Small intestine (tissue), 7 donors: ENCODE results near the gene C1orf52. TPM values are rescaled to one million over a fixed set of nuclear protein-coding genes. Genes with fewer than 3 reads are reported as not detected.

ENCODE experiments used
- DNase-seq, 2 donors: peaks; one replicate each; pipeline versions ENCODE4 v3.0.0 to v3.0.0-alpha.2; 2013
- FAIRE-seq: peaks from 2 replicates; lab custom pipeline; 2012; peaks lifted over from hg19 to GRCh38; lab: Jason Lieb, UNC
- H3K27ac ChIP-seq, 3 donors: one replicate each; pipeline ENCODE4 v1.5.1; 2013; ENCODE audit warnings: low read length in 2 of 3, mild to moderate bottlenecking in 2 of 3, control low read depth in 1 of 3, inconsistent platforms in 1 of 3, low read depth in 1 of 3, moderate library complexity in 1 of 3
- H3K27me3 ChIP-seq, 3 donors: one replicate each; pipeline ENCODE4 v1.6.1; 2013; ENCODE audit warnings: low read length in 3 of 3, inconsistent platforms in 1 of 3; ENCODE audit not compliant: control insufficient read depth in 3 of 3, insufficient read depth in 3 of 3
- H3K36me3 ChIP-seq, 3 donors: one replicate each; pipeline ENCODE4 v1.6.1; 2013; ENCODE audit warnings: low read length in 3 of 3, inconsistent platforms in 1 of 3, low read depth in 1 of 3, mild to moderate bottlenecking in 1 of 3, moderate library complexity in 1 of 3; ENCODE audit not compliant: control insufficient read depth in 3 of 3, insufficient read depth in 2 of 3
- H3K4me1 ChIP-seq, 3 donors: one replicate each; pipeline ENCODE4 v1.6.1; 2013; ENCODE audit warnings: low read length in 2 of 3, inconsistent platforms in 1 of 3, low read depth in 1 of 3, mild to moderate bottlenecking in 1 of 3, moderate library complexity in 1 of 3; ENCODE audit not compliant: control insufficient read depth in 3 of 3, insufficient read depth in 2 of 3
- H3K4me3 ChIP-seq, 3 donors: one replicate each; pipeline ENCODE4 v1.5.1; 2013; ENCODE audit warnings: low read length in 3 of 3, control low read depth in 1 of 3, inconsistent platforms in 1 of 3, low read depth in 1 of 3, mild to moderate bottlenecking in 1 of 3, moderate library complexity in 1 of 3
- H3K9me3 ChIP-seq, 2 donors: one replicate each; pipeline ENCODE4 v1.6.1; 2013; ENCODE audit warnings: low read depth in 1 of 2, low read length in 1 of 2; ENCODE audit not compliant: control insufficient read depth in 2 of 2, insufficient read depth in 1 of 2
- WGBS, 3 donors: extraction: QIAGEN DNeasy Blood & Tissue Kit; methylation state at CpG; one replicate each; pipeline ENCODE4 v1.1.7; 2013; 5-methylcytosine and 5-hydroxymethylcytosine counted together
- polyA plus RNA-seq, 4 donors: library from polyadenylated mRNA; stranded (reverse) in 3 of 4; unstranded in 1 of 4; fragments of 200-250 nt in 3 of 4; fragments of 120-200 nt in 1 of 4; gene quantifications; one replicate each; pipeline versions ENCODE4 v1.2.1 to v1.2.3, GENCODE V29; 2013
- donor health status: healthy with polysubstance abuse.
- donor health status: control.
- donor health status: control.
- donor health status: Bipolar disorder and iron deficiency.
- donor health status: healthy.

Gene C1orf52
- polyA plus RNA-seq, 4 donors: 15.9 to 35.6 (median 18.5) TPM

GRCh38 chr1:85240174-85240601, 19.3 kb downstream of the C1orf52 start:
- 44 to 53% (median 52%) methylated on average over 1 of the region's 1 CpG for WGBS, 3 donors
- H3K9me3 ChIP-seq: no peaks in the 10 kb centered on the region
- no peaks in the 10 kb centered on the region for H3K27me3 ChIP-seq
- no peaks in the 10 kb centered on the region for H3K36me3 ChIP-seq
- H3K27ac ChIP-seq: no peak overlapping the region
- no peak overlapping the region for H3K4me3 ChIP-seq
- H3K4me1 ChIP-seq: no peaks in the 10 kb centered on the region
- FAIRE-seq: no peak
- no peak for DNase-seq

- Histone ChIP-seq H3K27ac (no peak overlapping the region), H3K9me3 (no peaks in the 10 kb centered on the region), H3K4me1 (no peaks in the 10 kb centered on the region), H3K4me3 (no peak overlapping the region), H3K36me3 (no peaks in the 10 kb centered on the region), H3K27me3 (no peaks in the 10 kb centered on the region)
- WGBS, 3 donors: 88 to 90% (median 88%) methylated on average over 1 of the region's 1 CpG
- FAIRE-seq: no peak
- DNase-seq: no peak
Measured at GRCh38 chr1:85237613-85238012, 21.8 kb downstream of the C1orf52 start.

DNA sequence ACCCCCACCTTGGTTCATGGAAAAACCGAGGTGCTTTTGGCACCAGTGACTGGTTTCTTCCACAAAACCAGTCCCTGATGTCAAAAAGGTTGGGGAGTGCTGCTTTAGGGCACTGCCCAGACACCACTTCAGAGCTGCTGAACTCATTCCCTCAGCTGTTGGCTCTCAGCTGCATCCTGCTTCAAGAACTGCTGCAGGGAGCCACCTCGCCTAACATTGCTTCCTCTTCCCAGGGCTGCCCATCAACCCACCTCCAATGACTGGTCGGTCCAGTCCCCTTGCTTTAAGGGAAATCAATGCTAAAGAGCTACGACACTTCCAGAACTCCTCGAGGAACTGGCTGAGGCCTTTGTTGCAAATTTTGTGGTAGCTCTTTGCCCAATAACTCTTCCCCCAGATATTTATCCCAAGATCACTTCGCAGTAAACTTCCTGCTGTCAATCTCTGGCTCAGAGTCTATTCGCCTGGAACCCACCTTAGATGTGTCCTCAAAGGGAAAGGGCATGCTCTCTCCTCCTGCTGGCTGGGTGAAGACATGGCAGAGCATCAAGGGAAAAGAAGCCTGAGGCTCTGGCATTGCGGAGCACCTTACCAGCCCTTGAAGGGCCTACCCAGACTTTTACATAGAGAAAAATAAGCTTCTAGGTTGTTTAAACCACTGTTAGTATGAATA, 29.0 kb downstream of the C1orf52 start:
- DNase-seq (no peak), FAIRE-seq (no peak)
- Histone ChIP-seq H3K36me3 (no peaks in the 10 kb centered on the region), H3K9me3 (no peaks in the 10 kb centered on the region), H3K27ac (no peak overlapping the region), H3K4me1 (peaks cover 0 to 9% (median 1%) of the 10 kb centered on the region in 3 donors), H3K27me3 (no peaks in the 10 kb centered on the region), H3K4me3 (no peak overlapping the region)
- 76 to 86% (median 84%) methylated on average over 8 of the region's 8 CpGs for WGBS, 3 donors

- peak in 1 of 2 donors; percentile 54 for DNase-seq
- peaks cover 0 to 17% (median 2%) of the 10 kb centered on the region in 3 donors for H3K4me1 ChIP-seq
- H3K27ac ChIP-seq: no peak overlapping the region
- no peak overlapping the region for H3K4me3 ChIP-seq
- WGBS, 3 donors: 35 to 58% (median 58%) methylated on average over 6 of the region's 6 CpGs
- no peak for FAIRE-seq
- H3K9me3 ChIP-seq: no peaks in the 10 kb centered on the region
- H3K36me3 ChIP-seq: no peaks in the 10 kb centered on the region
- H3K27me3 ChIP-seq: no peaks in the 10 kb centered on the region
Measured at GRCh38 chr1:85229574-85230097, 29.8 kb downstream of the C1orf52 start.

DNA sequence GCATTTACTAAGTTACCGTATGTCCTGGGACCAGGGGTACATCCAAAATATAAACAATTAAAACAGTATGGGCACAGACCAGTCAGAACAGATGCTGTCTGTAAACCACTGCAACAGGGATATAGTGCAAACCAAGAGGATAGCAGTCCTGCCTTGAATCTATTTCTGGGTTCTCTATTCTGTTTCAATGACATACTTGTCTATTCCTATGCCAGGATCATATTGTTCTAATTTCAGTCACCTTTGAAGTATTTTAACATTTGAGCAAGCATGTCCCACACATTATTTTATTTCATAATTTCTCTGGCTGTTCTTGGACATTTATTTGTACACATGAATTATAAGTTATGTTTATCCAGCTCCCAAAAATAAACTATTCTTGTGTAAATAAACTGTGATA, 30.5 kb downstream of the C1orf52 start:
- H3K27me3 ChIP-seq: no peaks in the 10 kb centered on the region
- H3K4me3 ChIP-seq: no peak overlapping the region
- H3K36me3 ChIP-seq: no peaks in the 10 kb centered on the region
- DNase-seq (no peak), FAIRE-seq (no peak)
- H3K9me3 ChIP-seq: no peaks in the 10 kb centered on the region
- WGBS, 3 donors: 11 to 90% (median 55%) methylated on average over 1 of the region's 1 CpG
- peaks cover 0 to 22% (median 2%) of the 10 kb centered on the region in 3 donors for H3K4me1 ChIP-seq
- H3K27ac ChIP-seq: no peak overlapping the region

DNA sequence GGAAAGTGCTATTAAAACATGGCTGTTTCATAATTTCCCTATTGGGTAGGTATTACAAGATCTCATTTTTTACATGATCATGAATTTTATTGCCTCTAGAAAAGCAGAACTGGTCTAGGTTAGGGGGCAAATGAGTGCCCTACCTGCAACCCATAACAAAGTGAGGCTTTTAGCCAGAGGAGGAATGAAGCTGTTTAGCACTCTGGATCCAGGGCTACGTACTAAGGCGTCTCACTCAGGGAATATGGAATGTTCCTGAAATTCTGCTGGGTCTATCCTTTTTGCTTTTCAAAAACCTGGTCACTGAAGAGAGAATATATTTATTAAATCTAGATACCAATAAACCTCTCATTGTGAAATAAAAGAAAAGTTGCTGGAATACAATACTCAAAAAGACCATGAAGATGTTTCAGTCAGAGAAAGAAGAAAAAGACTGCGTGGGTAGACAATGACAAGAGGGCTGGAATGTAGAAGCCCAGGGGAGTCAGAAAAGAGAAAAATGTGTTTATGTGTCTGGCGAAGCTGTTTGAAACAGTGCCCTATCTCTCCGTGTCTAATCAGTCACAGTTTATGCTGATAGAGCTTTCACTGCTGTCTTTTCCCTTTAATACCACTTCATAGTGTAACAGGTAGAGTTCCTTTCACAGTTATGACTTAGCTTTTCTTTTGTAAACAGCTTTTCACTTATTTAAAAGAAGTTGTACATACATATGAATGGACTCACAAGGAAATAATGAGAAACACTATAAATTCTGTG, 33.7 kb downstream of the C1orf52 start:
- H3K36me3 ChIP-seq: no peaks in the 10 kb centered on the region
- peaks cover 0 to 5% of the 10 kb centered on the region in 2 donors for H3K9me3 ChIP-seq
- WGBS, 3 donors: 23 to 54% (median 39%) methylated on average over 5 of the region's 5 CpGs
- H3K4me3 ChIP-seq: no peak overlapping the region
- H3K4me1 ChIP-seq: peaks cover 0 to 22% (median 2%) of the 10 kb centered on the region in 3 donors
- DNase-seq: peak; percentile 14 to 32
- H3K27me3 ChIP-seq: no peaks in the 10 kb centered on the region
- H3K27ac ChIP-seq: peak overlapping the region in 2 of 3 donors; percentile 39 to 45
- FAIRE-seq: no peak

DNA sequence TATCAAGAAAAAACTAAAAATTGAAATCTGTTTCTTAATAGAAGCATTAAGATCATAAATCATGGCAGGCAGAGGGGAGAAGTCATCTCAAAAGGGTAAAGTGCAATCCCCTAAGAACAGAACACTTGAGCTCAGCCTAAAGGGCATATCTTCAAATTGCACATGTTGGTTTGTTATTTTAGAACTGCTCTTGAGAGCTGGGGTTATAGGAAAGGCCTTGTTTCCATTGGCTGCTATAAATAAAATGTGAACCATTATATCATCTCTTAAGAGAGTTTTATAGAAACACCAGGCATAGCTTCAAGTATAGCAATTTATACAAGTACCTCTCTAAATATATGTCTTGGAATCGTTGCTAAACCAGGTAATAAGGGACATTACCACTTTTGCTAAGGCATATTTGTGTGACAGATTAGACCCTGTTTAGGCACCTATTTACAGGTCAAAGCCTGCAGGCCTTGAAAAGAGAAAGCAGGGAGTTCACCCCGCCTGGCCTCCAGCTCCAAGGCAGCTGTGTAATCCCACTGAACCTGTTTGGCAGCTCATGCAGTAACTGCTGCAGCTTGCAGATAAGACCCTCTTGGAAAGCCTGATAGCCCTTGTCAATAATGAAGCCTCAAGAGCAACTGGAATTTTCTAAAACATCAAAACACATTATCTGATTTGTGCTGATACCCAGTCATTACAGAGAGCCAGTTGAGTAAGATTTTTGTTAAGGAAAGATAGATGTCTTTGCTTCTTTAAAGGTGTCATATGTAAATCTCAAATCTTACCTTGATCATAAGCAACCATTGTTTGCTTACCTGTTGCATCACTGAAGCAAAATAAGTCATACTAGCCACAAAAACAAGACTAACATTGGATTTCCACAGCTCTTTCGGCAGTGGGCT, 34.5 kb downstream of the C1orf52 start:
- Histone ChIP-seq H3K27me3 (no peaks in the 10 kb centered on the region), H3K27ac (peak overlapping the region in 2 of 3 donors; percentile 39 to 45), H3K4me1 (peaks cover 0 to 22% (median 2%) of the 10 kb centered on the region in 3 donors), H3K36me3 (no peaks in the 10 kb centered on the region), H3K4me3 (no peak overlapping the region), H3K9me3 (peaks cover 0 to 5% of the 10 kb centered on the region in 2 donors)
- WGBS, 3 donors: 10 to 42% (median 33%) methylated on average over 3 of the region's 3 CpGs
- DNase-seq (peak; percentile 80 to 92), FAIRE-seq (no peak)

DNA sequence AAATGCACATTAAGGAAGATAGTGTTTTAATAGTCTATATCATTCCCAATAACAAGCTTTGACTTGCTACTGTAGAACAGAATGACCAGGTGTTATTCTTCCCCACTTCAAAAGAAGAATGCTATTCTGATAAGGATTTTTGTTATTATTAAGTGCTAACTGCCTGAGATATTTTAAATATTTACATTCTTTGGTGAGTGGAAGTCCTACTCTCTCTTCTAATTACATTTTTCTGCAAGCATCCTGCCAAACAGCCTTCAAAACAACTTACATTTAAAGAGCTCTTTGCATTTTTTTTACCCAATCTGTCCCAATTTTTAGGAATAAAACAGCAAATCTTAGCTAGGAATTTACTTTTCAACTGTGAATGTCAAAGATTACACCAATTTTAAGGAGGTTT, 35.2 kb downstream of the C1orf52 start:
- Histone ChIP-seq H3K9me3 (peaks cover 0 to 5% of the 10 kb centered on the region in 2 donors), H3K4me3 (no peak overlapping the region), H3K27me3 (no peaks in the 10 kb centered on the region), H3K27ac (no peak overlapping the region), H3K36me3 (no peaks in the 10 kb centered on the region), H3K4me1 (peaks cover 0 to 22% (median 2%) of the 10 kb centered on the region in 3 donors)
- FAIRE-seq (no peak), DNase-seq (no peak)
